HEK293 (cell line): ENCODE results near the gene SPACA9.

Source experiments
- CTCF ChIA-PET: fragments of 350-600 bp; formaldehyde crosslinking; extraction: SDS; loops from one replicate; lab custom pipeline; 2021; ENCODE audit warnings: antibody characterized with exemption; lab: Yijun Ruan, JAX
- POLR2A ChIA-PET: fragments of 300-600 bp; formaldehyde crosslinking; extraction: SDS; loops from one replicate; lab custom pipeline; 2020; ENCODE audit warnings: antibody characterized with exemption, inconsistent platforms; lab: Yijun Ruan, JAX
- H3K27ac ChIP-seq: fragments of 200-500 bp; sonication (Bioruptor generic); 2 replicates; pipeline ENCODE4 v1.5.1; 2014; ENCODE audit warnings: low read depth, low read length, control low read depth, inconsistent platforms; ENCODE audit errors: extremely low read depth
- H3K36me3 ChIP-seq, 2 experiments: fragments of 200-500 bp in 1 of 2; sonication (Bioruptor generic) in 1 of 2; 1 replicate in 1 of 2; 2 replicates in 1 of 2; pipeline ENCODE4 v1.5.1; 2014 to 2017; ENCODE audit warnings: inconsistent platforms in 2 of 2, low read length in 2 of 2; ENCODE audit not compliant: control insufficient read depth in 2 of 2, insufficient read depth in 1 of 2
- H3K4me1 ChIP-seq: fragments of 200-500 bp; sonication (Bioruptor generic); 2 replicates; pipeline ENCODE4 v1.5.1; 2014; ENCODE audit warnings: mild to moderate bottlenecking, low read length, inconsistent platforms; ENCODE audit not compliant: control insufficient read depth, insufficient read depth
- H3K4me3 ChIP-seq: 2 replicates; pipeline ENCODE4 v1.5.1; 2011; ENCODE audit warnings: low read depth, mild to moderate bottlenecking, control low read depth, low read length, moderate library complexity
- H3K9me3 ChIP-seq: fragments of 200-500 bp; sonication (Bioruptor generic); 2 replicates; pipeline ENCODE4 v1.5.1; 2014; ENCODE audit warnings: low read depth, low read length, inconsistent platforms; ENCODE audit not compliant: control insufficient read depth, insufficient read depth
- CTCF ChIP-seq: fragments of 450-650 bp; formaldehyde crosslinking; IDR thresholded peaks from 2 replicates; pipeline ENCODE4 v1.5.1; 2016; ENCODE audit warnings: missing biosample characterization, missing genetic modification characterization
- PRDM4 ChIP-seq: fragments of 450-650 bp; formaldehyde crosslinking; IDR thresholded peaks from 2 replicates; pipeline ENCODE4 v1.5.1; 2017; ENCODE audit warnings: missing biosample characterization, missing genetic modification characterization
- ZBTB21 ChIP-seq: fragments of 450-650 bp; formaldehyde crosslinking; IDR thresholded peaks from 2 replicates; pipeline ENCODE4 v1.5.1; 2017; ENCODE audit warnings: missing biosample characterization, missing genetic modification characterization
- ZNF2 ChIP-seq: fragments of 450-650 bp; formaldehyde crosslinking; IDR thresholded peaks from 2 replicates; pipeline ENCODE4 v1.5.1; 2016; ENCODE audit warnings: missing biosample characterization, missing genetic modification characterization
- ZNF211 ChIP-seq: fragments of 450-650 bp; formaldehyde crosslinking; IDR thresholded peaks from 2 replicates; pipeline ENCODE4 v1.5.1; 2016; ENCODE audit warnings: low read depth, missing biosample characterization, missing genetic modification characterization
- ZNF391 ChIP-seq: fragments of 450-650 bp; formaldehyde crosslinking; IDR thresholded peaks from 2 replicates; pipeline ENCODE4 v1.5.1; 2016; ENCODE audit warnings: low read depth, missing biosample characterization, missing genetic modification characterization, borderline replicate concordance
- ZNF596 ChIP-seq: fragments of 450-650 bp; IDR thresholded peaks from 2 replicates; pipeline ENCODE4 v1.5.0; 2018; ENCODE audit warnings: missing biosample characterization, mild to moderate bottlenecking, missing genetic modification characterization, moderate library complexity
- ZNF629 ChIP-seq: fragments of 450-650 bp; formaldehyde crosslinking; IDR thresholded peaks from 2 replicates; pipeline ENCODE4 v1.5.1; 2017; ENCODE audit warnings: missing biosample characterization, missing genetic modification characterization
- ZNF654 ChIP-seq: fragments of 450-650 bp; formaldehyde crosslinking; IDR thresholded peaks from 2 replicates; pipeline ENCODE4 v1.5.1; 2016; ENCODE audit warnings: low read depth, missing biosample characterization, missing genetic modification characterization
- ZSCAN23 ChIP-seq: fragments of 450-650 bp; formaldehyde crosslinking; IDR thresholded peaks from 2 replicates; pipeline ENCODE4 v1.5.1; 2016; ENCODE audit warnings: missing biosample characterization, missing genetic modification characterization
- TF ChIP-seq, protein P1 (sequence below): fragments of 450-650 bp; formaldehyde crosslinking; IDR thresholded peaks from 2 replicates; pipeline ENCODE4 v1.5.1; 2016; ENCODE audit warnings: missing biosample characterization, missing genetic modification characterization, borderline replicate concordance
- TF ChIP-seq, protein P2 (sequence below): fragments of 450-650 bp; formaldehyde crosslinking; IDR thresholded peaks from 2 replicates; pipeline ENCODE4 v1.5.1; 2016; ENCODE audit warnings: missing biosample characterization, missing genetic modification characterization, low read depth

Gene SPACA9

GRCh38 chr9:132898051-132898450, 19.4 kb downstream of the SPACA9 start (continued):
- no peak for TF ChIP-seq PRDM4 (tag by site-specific recombination)
- TF ChIP-seq ZNF596 (tag by site-specific recombination) = no peak
- no peak for TF ChIP-seq ZNF211

GRCh38 chr9:132901858-132902831, 23.4 kb downstream of the SPACA9 start:
- ChIA-PET CTCF (interaction anchor here (0.6 to 6.6 kb wide), 60 partner anchors 9 to 1108 kb away, joined by 3 to 160 read pairs (median 4); partner anchors contain the start of genes AK8, DDX31 and SPACA9), POLR2A (interaction anchor here (0.9 kb wide), 1 partner anchor 231 kb away, joined by 3 read pairs; the partner anchor contains the start of gene GTF3C4)
- Histone ChIP-seq H3K4me1 (no peaks in the 10 kb centered on the region), H3K9me3 (no peaks in the 10 kb centered on the region), H3K27ac (no peak overlapping the region), H3K36me3 (peaks cover 10 to 92% of the 10 kb centered on the region in 2 experiments), H3K4me3 (no peak overlapping the region)
- TF ChIP-seq, protein P1, sequence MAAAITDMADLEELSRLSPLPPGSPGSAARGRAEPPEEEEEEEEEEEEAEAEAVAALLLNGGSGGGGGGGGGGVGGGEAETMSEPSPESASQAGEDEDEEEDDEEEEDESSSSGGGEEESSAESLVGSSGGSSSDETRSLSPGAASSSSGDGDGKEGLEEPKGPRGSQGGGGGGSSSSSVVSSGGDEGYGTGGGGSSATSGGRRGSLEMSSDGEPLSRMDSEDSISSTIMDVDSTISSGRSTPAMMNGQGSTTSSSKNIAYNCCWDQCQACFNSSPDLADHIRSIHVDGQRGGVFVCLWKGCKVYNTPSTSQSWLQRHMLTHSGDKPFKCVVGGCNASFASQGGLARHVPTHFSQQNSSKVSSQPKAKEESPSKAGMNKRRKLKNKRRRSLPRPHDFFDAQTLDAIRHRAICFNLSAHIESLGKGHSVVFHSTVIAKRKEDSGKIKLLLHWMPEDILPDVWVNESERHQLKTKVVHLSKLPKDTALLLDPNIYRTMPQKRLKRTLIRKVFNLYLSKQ (tag by site-specific recombination) = no peak
- TF ChIP-seq ZBTB21 (peak; percentile 61), ZNF391 (tag by site-specific recombination) (no peak), ZNF654 (tag by site-specific recombination) (peak; percentile 64), CTCF (peak; percentile 88), ZNF2 (tag by site-specific recombination) (0 out of 2 replicates have a peak, but pooled peaks have one; percentile 61), ZSCAN23 (tag by site-specific recombination) (no peak), ZNF629 (tag by site-specific recombination) (peak; percentile 62)
- TF ChIP-seq, protein P2, sequence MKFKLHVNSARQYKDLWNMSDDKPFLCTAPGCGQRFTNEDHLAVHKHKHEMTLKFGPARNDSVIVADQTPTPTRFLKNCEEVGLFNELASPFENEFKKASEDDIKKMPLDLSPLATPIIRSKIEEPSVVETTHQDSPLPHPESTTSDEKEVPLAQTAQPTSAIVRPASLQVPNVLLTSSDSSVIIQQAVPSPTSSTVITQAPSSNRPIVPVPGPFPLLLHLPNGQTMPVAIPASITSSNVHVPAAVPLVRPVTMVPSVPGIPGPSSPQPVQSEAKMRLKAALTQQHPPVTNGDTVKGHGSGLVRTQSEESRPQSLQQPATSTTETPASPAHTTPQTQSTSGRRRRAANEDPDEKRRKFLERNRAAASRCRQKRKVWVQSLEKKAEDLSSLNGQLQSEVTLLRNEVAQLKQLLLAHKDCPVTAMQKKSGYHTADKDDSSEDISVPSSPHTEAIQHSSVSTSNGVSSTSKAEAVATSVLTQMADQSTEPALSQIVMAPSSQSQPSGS = peak; percentile 76
